ENCODE measurements around the gene MECP2. TPM values are rescaled to one million over a fixed set of nuclear protein-coding genes. Genes with fewer than 3 reads are reported as not detected.

The MECP2 gene
- total RNA-seq, 1 donor from 2014 or later, result 60.0 TPM

DNA sequence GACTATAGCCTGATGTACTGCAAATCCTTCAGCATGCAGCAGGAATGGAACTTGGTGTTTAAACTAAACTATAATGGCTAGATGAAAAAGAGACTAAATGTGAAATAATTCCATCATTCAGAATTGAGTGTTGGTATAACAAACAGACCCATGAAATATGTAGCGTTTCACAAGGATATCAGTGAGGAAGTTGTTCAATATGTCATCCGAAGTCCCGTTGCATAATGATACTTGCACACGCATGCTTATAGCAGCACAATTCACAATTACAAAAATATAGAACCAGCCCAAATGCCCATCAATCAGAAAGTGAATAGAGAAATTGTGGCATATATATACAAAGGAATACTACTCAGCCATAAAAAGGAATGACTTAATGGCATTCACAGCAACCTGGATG, 20.4 kb downstream of the MECP2 start:
- Mint-ChIP-seq H3K27me3 (ENCODE audit: unreplicated experiment) (peaks cover 3% of the 10 kb centered on the region), H3K4me3 (ENCODE audit: unreplicated experiment) (no peak overlapping the region), H3K27ac (ENCODE audit: unreplicated experiment) (no peak overlapping the region), H3K4me1 (ENCODE audit: low read depth, unreplicated experiment) (peaks cover 2% of the 10 kb centered on the region), H3K9me3 (ENCODE audit: unreplicated experiment) (no peaks in the 10 kb centered on the region), H3K36me3 (ENCODE audit: unreplicated experiment) (no peaks in the 10 kb centered on the region)
- TF ChIP-seq, protein P1, sequence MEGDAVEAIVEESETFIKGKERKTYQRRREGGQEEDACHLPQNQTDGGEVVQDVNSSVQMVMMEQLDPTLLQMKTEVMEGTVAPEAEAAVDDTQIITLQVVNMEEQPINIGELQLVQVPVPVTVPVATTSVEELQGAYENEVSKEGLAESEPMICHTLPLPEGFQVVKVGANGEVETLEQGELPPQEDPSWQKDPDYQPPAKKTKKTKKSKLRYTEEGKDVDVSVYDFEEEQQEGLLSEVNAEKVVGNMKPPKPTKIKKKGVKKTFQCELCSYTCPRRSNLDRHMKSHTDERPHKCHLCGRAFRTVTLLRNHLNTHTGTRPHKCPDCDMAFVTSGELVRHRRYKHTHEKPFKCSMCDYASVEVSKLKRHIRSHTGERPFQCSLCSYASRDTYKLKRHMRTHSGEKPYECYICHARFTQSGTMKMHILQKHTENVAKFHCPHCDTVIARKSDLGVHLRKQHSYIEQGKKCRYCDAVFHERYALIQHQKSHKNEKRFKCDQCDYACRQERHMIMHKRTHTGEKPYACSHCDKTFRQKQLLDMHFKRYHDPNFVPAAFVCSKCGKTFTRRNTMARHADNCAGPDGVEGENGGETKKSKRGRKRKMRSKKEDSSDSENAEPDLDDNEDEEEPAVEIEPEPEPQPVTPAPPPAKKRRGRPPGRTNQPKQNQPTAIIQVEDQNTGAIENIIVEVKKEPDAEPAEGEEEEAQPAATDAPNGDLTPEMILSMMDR (IDR thresholded peaks at IDR 0.05; ENCODE audit: partially characterized antibody, unreplicated experiment), result no peak
- no peak for DNase-seq

DNA sequence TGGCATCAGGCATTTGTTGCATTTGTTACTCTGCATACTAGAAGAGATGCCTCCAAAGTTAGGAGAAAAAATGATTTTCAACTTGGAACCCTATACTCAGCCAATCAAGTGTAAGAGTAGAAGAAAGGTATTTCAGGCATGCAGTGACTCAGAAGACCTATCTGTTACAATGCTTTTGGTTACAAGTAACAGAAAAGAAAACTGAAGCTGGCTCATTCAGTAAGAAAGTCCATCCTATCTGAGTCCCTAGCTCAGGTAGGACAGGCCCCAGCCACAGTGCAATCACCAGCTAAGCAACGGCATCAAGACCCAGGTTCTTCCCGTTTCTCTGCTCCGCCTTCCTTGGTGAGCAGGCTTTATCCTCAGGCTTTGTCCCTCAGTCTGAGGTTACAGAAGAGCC, 23.3 kb downstream of the MECP2 start:
- Mint-ChIP-seq H3K4me1 (ENCODE audit: low read depth, unreplicated experiment) (peaks cover 2% of the 10 kb centered on the region), H3K27me3 (ENCODE audit: unreplicated experiment) (peaks cover 3% of the 10 kb centered on the region), H3K27ac (ENCODE audit: unreplicated experiment) (no peak overlapping the region), H3K9me3 (ENCODE audit: unreplicated experiment) (no peaks in the 10 kb centered on the region), H3K4me3 (ENCODE audit: unreplicated experiment) (no peak overlapping the region), H3K36me3 (ENCODE audit: unreplicated experiment) (no peaks in the 10 kb centered on the region)
- TF ChIP-seq, protein P1 (IDR thresholded peaks at IDR 0.05; ENCODE audit: partially characterized antibody, unreplicated experiment), result no peak
- no peak for DNase-seq

DNA sequence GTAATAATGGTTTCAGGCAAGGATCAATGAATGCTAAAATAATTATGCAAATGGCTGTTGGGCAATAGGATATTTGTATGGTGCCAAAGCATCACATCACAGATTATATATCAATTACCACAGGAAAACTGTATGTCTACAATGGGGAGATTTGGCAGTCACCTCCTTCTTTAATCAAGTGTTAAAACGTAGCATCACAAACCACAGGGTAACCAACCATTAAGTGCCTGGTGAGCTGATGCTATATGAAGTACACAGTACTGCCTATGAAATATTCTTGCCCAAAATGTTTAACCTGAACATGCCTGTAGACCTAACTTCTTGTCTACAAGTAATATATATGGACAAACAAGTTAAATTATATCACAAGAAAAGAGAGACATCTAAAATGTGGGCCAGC, 25.3 kb downstream of the MECP2 start:
- peaks cover 2% of the 10 kb centered on the region for H3K4me1 Mint-ChIP-seq (ENCODE audit: low read depth, unreplicated experiment)
- H3K27ac Mint-ChIP-seq (ENCODE audit: unreplicated experiment), result no peak overlapping the region
- H3K36me3 Mint-ChIP-seq (ENCODE audit: unreplicated experiment), result no peaks in the 10 kb centered on the region
- no peaks in the 10 kb centered on the region for H3K9me3 Mint-ChIP-seq (ENCODE audit: unreplicated experiment)
- peaks cover 3% of the 10 kb centered on the region for H3K27me3 Mint-ChIP-seq (ENCODE audit: unreplicated experiment)
- DNase-seq, result no peak
- H3K4me3 Mint-ChIP-seq (ENCODE audit: unreplicated experiment), result no peak overlapping the region
- TF ChIP-seq, protein P1 (IDR thresholded peaks at IDR 0.05; ENCODE audit: partially characterized antibody, unreplicated experiment), result no peak

DNA sequence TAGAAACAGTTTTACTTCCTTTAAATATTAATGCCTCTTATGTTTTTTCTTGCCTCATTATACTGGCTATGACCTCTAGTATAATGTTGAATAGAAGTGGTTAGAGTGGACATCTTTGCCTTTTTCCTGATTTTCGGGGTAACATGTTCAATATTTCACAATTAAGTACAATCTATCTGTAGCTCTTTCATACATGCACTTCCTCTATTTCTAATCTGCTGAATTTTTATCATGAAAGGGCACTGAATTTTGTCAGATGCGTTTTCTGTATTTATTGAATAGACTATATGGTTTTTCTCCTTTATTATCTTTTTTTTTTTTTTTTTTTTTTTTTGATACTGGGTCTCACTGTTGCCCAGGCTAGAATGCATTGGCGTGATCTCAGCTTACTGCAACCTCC, 29.0 kb downstream of the MECP2 start:
- no peak overlapping the region for H3K4me3 Mint-ChIP-seq (ENCODE audit: unreplicated experiment)

DNA sequence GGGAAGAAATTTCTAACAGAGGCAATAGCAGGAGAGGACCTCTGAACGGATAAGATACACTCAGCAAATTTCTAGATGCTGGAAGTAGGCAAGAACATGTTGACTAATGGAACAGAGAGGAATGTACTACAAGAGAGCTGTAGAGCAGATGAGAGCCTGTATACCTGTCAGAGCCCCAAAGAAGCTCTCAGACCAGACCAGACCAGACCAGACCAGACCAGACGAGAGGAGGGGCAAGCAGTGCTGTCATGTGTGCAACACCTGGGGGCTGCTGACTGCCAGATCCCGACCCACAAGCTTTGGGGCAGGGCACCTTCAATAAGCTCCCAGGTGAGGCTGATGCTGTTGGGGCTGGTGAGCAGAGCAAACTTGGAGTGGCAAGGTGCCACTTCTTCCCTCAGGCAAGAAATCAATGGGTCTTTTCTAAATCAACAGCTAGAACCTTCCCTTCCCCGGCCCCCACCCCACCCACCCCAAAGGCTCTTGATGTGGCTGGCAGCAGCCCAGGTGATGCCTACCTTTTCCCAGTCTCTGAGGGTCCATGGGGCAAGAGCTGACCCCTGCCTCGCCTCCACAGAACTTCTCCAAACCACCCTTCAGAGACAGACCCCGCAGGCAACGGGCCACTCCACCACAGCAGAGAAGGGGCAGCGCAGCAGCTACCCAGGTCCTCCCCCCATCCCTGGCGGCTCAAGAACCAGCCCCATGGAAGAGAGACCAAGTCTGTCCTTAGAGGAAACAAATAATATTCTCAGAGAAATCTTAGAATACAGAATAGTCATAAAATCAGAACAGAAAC, 32.7 kb downstream of the MECP2 start:
- H3K4me1 Mint-ChIP-seq (ENCODE audit: low read depth, unreplicated experiment), result peaks cover 32% of the 10 kb centered on the region
- no peak overlapping the region for H3K4me3 Mint-ChIP-seq (ENCODE audit: unreplicated experiment)
- H3K9me3 Mint-ChIP-seq (ENCODE audit: unreplicated experiment), result peaks cover 3% of the 10 kb centered on the region
- no peaks in the 10 kb centered on the region for H3K36me3 Mint-ChIP-seq (ENCODE audit: unreplicated experiment)
- DNase-seq, result no peak
- peaks cover 10% of the 10 kb centered on the region for H3K27me3 Mint-ChIP-seq (ENCODE audit: unreplicated experiment)
- H3K27ac Mint-ChIP-seq (ENCODE audit: unreplicated experiment), result peak overlapping the region; percentile 33
- TF ChIP-seq, protein P1 (IDR thresholded peaks at IDR 0.05; ENCODE audit: partially characterized antibody, unreplicated experiment), result no peak

More for the DNA sequence above, 29.0 kb downstream of the MECP2 start:
- Mint-ChIP-seq H3K27me3 (ENCODE audit: unreplicated experiment) (no peaks in the 10 kb centered on the region), H3K4me1 (ENCODE audit: low read depth, unreplicated experiment) (peaks cover 7% of the 10 kb centered on the region), H3K27ac (ENCODE audit: unreplicated experiment) (no peak overlapping the region), H3K9me3 (ENCODE audit: unreplicated experiment) (peaks cover 1% of the 10 kb centered on the region), H3K36me3 (ENCODE audit: unreplicated experiment) (no peaks in the 10 kb centered on the region)
- TF ChIP-seq, protein P1 (IDR thresholded peaks at IDR 0.05; ENCODE audit: partially characterized antibody, unreplicated experiment), result no peak
- no peak for DNase-seq

All from glutamatergic neuron (in vitro differentiated cells).